ENCODE measurements around the gene PLK4.

Gene PLK4

DNA sequence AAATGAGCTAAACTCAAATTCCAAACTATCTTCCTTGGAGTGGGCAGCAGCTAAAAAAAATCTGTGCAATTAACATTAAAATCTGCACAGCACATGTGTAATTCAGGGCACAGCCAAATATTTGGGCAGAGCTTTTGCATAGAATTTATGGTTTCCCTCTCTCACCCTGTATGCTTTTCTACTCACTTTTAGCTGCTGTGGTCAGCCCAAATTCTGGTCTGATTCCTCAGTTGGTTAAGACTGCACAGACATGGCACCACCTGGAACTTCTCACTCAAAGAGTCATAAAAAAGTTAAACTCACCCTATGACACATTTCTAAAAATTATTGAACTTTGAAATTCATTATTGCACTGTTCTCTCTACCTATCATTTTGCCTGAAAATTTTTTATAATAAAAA is 4.9 kb upstream of the PLK4 start:
- no peak for TF ChIP-seq TOX (CRISPR knock-in tag; IDR thresholded peaks at IDR 0.05; ENCODE audit: borderline replicate concordance)
- TF ChIP-seq ZC3H10 (CRISPR knock-in tag; IDR thresholded peaks at IDR 0.05), result no peak
- no peak for TF ChIP-seq ESRRG (CRISPR knock-in tag; IDR thresholded peaks at IDR 0.05)
- TF ChIP-seq, protein P1, sequence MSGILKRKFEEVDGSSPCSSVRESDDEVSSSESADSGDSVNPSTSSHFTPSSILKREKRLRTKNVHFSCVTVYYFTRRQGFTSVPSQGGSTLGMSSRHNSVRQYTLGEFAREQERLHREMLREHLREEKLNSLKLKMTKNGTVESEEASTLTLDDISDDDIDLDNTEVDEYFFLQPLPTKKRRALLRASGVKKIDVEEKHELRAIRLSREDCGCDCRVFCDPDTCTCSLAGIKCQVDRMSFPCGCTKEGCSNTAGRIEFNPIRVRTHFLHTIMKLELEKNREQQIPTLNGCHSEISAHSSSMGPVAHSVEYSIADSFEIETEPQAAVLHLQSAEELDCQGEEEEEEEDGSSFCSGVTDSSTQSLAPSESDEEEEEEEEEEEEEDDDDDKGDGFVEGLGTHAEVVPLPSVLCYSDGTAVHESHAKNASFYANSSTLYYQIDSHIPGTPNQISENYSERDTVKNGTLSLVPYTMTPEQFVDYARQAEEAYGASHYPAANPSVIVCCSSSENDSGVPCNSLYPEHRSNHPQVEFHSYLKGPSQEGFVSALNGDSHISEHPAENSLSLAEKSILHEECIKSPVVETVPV (CRISPR knock-in tag; IDR thresholded peaks at IDR 0.05), result no peak
- TF ChIP-seq, protein P2, sequence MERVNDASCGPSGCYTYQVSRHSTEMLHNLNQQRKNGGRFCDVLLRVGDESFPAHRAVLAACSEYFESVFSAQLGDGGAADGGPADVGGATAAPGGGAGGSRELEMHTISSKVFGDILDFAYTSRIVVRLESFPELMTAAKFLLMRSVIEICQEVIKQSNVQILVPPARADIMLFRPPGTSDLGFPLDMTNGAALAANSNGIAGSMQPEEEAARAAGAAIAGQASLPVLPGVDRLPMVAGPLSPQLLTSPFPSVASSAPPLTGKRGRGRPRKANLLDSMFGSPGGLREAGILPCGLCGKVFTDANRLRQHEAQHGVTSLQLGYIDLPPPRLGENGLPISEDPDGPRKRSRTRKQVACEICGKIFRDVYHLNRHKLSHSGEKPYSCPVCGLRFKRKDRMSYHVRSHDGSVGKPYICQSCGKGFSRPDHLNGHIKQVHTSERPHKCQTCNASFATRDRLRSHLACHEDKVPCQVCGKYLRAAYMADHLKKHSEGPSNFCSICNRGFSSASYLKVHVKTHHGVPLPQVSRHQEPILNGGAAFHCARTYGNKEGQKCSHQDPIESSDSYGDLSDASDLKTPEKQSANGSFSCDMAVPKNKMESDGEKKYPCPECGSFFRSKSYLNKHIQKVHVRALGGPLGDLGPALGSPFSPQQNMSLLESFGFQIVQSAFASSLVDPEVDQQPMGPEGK (CRISPR knock-in tag; IDR thresholded peaks at IDR 0.05; ENCODE audit: borderline replicate concordance), result no peak
- TF ChIP-seq GLIS3 (CRISPR knock-in tag; IDR thresholded peaks at IDR 0.05), result no peak
- TF ChIP-seq ZNF70 (CRISPR knock-in tag; IDR thresholded peaks at IDR 0.05), result no peak
- no peak for TF ChIP-seq ZFP30 (CRISPR knock-in tag; IDR thresholded peaks at IDR 0.05)
- no peak for TF ChIP-seq CREB5 (CRISPR knock-in tag; IDR thresholded peaks at IDR 0.05; ENCODE audit: low read depth)
- TF ChIP-seq SNAI2 (CRISPR knock-in tag; IDR thresholded peaks at IDR 0.05), result no peak
- no peak for TF ChIP-seq PPARA (CRISPR knock-in tag; IDR thresholded peaks at IDR 0.05; ENCODE audit: borderline replicate concordance)
- no peak for TF ChIP-seq OSR1 (CRISPR knock-in tag; IDR thresholded peaks at IDR 0.05)
- no peak for TF ChIP-seq ISL1 (CRISPR knock-in tag; IDR thresholded peaks at IDR 0.05)
- TF ChIP-seq, protein P3, sequence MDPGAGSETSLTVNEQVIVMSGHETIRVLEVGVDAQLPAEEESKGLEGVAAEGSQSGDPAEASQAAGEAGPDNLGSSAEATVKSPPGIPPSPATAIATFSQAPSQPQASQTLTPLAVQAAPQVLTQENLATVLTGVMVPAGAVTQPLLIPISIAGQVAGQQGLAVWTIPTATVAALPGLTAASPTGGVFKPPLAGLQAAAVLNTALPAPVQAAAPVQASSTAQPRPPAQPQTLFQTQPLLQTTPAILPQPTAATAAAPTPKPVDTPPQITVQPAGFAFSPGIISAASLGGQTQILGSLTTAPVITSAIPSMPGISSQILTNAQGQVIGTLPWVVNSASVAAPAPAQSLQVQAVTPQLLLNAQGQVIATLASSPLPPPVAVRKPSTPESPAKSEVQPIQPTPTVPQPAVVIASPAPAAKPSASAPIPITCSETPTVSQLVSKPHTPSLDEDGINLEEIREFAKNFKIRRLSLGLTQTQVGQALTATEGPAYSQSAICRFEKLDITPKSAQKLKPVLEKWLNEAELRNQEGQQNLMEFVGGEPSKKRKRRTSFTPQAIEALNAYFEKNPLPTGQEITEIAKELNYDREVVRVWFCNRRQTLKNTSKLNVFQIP (CRISPR knock-in tag; IDR thresholded peaks at IDR 0.05; ENCODE audit: borderline replicate concordance, low read depth), result no peak
- no peak for ATAC-seq

DNA sequence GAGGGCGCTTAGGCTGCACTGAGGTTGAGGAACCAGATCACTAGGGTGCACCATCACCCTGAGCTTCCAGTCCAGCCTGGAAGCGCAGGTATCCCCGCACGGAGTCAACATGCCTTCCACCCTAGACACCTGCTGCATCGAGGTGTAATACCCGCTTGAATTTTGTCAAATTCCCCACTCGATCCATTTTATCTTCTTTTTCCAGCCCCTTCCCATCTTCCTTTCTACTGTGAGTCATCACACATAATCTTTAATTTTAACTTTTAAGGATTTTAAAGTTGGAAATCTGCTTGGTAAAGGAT is 821 bp downstream of the PLK4 start:
- no peak for TF ChIP-seq ZNF8 (CRISPR knock-in tag; IDR thresholded peaks at IDR 0.05)
- TF ChIP-seq BACH2 (CRISPR knock-in tag; IDR thresholded peaks at IDR 0.05; ENCODE audit: borderline replicate concordance), result no peak
- TF ChIP-seq PPARA (CRISPR knock-in tag; IDR thresholded peaks at IDR 0.05; ENCODE audit: borderline replicate concordance), result no peak
- TF ChIP-seq, protein P1 (CRISPR knock-in tag; IDR thresholded peaks at IDR 0.05), result no peak
- TF ChIP-seq SNAI2 (CRISPR knock-in tag; IDR thresholded peaks at IDR 0.05), result no peak
- no peak for TF ChIP-seq RARB (CRISPR knock-in tag; IDR thresholded peaks at IDR 0.05)
- TF ChIP-seq ZC3H10 (CRISPR knock-in tag; IDR thresholded peaks at IDR 0.05), result no peak
- TF ChIP-seq ZFP30 (CRISPR knock-in tag; IDR thresholded peaks at IDR 0.05), result no peak
- no peak for TF ChIP-seq TCF4 (CRISPR knock-in tag; IDR thresholded peaks at IDR 0.05; ENCODE audit: borderline replicate concordance)
- TF ChIP-seq ZNF70 (CRISPR knock-in tag; IDR thresholded peaks at IDR 0.05), result no peak
- TF ChIP-seq GLIS3 (CRISPR knock-in tag; IDR thresholded peaks at IDR 0.05), result no peak
- TF ChIP-seq ISL1 (CRISPR knock-in tag; IDR thresholded peaks at IDR 0.05), result no peak
- TF ChIP-seq ARNTL (CRISPR knock-in tag; IDR thresholded peaks at IDR 0.05; ENCODE audit: borderline replicate concordance, low read depth), result no peak
- TF ChIP-seq OSR1 (CRISPR knock-in tag; IDR thresholded peaks at IDR 0.05), result no peak
- TF ChIP-seq, protein P2 (CRISPR knock-in tag; IDR thresholded peaks at IDR 0.05; ENCODE audit: borderline replicate concordance), result no peak
- TF ChIP-seq TOX (CRISPR knock-in tag; IDR thresholded peaks at IDR 0.05; ENCODE audit: borderline replicate concordance), result no peak
- no peak for TF ChIP-seq ZNF565 (CRISPR knock-in tag; conservative IDR thresholded peaks at IDR 0.05; ENCODE audit: low read depth)
- no peak for TF ChIP-seq ZFP3 (CRISPR knock-in tag; IDR thresholded peaks at IDR 0.05)
- TF ChIP-seq, protein P3 (CRISPR knock-in tag; IDR thresholded peaks at IDR 0.05; ENCODE audit: borderline replicate concordance, low read depth), result no peak
- TF ChIP-seq CREB5 (CRISPR knock-in tag; IDR thresholded peaks at IDR 0.05; ENCODE audit: low read depth), result no peak
- ATAC-seq, result no peak

Measured in SK-N-SH treated with all-trans-retinoic acid at 6 μM for 48 hours (cell line).